Endothelial cell of hepatic sinusoid (primary cell): ENCODE measurements around the gene ZBTB4.

ENCODE experiments used
- in situ Hi-C: cut with HindIII; loops from 2 replicates; pipeline ENCODE4 v1.10.0; 2017; ENCODE audit warnings: low sequenced_read_pairs

ZBTB4 gene, protein sequence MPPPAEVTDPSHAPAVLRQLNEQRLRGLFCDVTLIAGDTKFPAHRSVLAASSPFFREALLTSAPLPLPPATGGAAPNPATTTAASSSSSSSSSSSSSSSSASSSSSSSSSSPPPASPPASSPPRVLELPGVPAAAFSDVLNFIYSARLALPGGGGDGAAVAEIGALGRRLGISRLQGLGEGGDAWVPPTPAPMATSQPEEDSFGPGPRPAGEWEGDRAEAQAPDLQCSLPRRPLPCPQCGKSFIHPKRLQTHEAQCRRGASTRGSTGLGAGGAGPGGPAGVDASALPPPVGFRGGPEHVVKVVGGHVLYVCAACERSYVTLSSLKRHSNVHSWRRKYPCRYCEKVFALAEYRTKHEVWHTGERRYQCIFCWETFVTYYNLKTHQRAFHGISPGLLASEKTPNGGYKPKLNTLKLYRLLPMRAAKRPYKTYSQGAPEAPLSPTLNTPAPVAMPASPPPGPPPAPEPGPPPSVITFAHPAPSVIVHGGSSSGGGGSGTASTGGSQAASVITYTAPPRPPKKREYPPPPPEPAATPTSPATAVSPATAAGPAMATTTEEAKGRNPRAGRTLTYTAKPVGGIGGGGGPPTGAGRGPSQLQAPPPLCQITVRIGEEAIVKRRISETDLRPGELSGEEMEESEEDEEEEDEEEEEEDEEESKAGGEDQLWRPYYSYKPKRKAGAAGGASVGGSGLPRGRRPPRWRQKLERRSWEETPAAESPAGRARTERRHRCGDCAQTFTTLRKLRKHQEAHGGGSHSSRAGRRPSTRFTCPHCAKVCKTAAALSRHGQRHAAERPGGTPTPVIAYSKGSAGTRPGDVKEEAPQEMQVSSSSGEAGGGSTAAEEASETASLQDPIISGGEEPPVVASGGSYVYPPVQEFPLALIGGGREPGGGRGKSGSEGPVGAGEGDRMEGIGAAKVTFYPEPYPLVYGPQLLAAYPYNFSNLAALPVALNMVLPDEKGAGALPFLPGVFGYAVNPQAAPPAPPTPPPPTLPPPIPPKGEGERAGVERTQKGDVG

DNA sequence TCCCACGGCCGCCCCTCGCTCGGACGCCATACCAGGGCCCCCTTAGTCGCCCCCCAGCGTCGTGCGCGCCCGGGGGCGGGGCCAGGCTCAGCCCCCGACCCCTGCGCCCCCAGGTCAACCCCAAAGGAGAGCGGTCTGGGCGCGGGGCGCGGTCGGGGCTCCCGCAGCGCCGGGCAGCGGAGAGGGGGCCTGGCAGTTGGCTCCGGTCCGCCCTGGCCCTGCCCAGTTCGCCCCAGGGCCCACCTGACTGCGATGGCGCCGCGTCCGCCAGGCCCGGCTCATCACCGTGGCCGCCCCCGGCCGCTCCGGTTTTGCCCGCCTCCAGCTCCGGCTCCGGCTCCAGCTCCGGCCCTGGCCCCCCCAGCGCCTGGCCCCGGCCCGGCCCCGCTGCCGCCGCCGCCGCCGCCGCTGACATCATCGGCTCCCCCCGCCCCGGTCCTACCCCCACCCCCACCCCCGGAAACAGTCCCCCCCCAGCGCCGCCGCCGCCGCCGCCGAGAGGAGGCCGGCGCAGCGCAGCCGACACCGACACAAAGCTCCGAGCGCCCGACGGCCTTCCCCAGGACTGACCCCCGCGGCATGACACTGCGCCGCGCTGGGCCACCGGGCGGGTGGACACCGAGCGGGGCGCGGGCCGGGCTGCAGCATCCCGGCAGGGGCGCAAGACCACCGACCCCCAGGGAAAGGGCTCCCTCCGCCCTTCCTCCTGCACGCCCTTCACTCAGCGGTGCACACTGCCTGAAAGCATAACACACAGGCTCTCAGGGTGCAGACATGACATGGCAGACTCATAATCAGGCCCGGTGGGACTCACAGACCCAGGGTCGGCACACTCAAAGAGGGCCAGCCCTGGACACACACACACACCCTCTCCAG is at the start of gene ZBTB4:
ZBTB4 (minus strand) TSS at position 419 of the 876 bp plus-strand sequence. CDS start 12,830 bp downstream, outside the sequence.
- in situ Hi-C loops, result loop anchor here (5.0 kb wide), 2 partner anchors 47 to 92 kb away; no protein-coding TSS in a partner anchor

DNA sequence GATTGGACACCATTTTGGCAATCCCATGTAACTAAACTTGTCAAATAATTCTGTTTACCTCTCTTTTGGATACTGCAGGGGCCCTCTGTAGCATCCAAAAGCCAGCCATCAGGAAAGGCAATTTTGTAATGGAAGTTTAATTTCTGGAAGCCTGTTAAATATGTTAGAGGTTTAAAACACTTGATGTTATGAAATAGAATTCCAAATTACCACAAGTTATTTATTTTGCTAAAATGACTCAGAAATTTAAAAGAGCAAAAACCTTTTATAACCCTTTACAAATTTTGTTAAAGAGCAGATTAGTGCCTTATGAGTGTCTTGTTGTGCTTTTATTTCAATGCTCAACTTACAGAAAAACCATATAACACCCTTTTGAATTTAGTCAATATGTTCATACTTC is 49.4 kb upstream of the ZBTB4 start:
- in situ Hi-C loops, result no loop called here

DNA sequence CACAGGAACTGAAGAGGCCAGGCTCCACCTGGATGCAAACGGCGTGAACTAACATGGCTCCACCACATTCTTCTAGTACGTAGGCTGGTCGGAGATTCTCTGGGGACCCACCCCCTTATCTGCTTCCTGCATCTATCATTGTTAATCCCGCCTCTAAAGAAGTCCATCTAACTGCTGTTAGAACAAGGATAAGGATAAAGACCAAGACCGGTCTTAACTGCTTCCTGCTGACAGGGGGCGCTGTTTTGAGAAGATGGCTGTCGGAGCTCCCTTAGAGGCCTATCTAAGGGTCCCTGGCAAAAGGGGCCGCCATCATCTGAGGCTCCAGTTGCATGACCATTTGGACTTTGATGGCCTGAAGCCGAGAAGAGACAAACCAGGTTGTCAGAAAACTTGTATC is 43.6 kb upstream of the ZBTB4 start:
- in situ Hi-C loops, result no loop called here

DNA sequence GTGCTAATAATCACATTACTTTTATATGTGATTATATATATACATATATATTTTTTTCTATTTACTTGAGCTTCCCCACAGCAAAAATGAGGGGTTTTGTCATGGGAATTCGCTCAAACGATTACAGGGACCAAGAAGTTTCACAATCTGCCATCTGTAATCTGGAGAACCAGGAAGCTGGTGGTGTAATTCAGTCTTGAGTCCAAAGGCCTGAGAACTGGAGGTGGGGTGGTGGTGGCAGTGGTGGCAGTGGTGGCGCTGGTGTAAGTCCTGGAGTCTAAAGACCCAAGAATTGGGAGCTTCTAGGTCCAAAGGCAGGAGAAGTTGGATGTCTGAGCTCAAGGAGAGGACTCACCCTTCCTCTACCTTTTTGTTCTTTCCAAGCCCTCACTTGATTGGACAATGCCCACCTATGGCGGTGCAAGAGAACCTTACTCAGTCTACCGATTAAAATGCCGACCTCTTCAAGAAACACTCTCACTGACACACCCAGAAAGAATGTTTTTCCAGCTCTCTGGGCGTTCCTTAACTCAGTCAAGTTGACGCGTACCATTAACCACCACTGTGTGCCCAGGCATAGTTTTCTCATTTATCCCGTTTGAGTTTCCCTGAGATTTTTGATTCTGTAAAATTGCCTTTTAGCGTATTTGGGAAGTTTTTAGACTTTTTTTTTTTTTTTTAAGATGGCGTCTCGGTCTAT is 36.6 kb upstream of the ZBTB4 start:
- in situ Hi-C loops, result no loop called here

DNA sequence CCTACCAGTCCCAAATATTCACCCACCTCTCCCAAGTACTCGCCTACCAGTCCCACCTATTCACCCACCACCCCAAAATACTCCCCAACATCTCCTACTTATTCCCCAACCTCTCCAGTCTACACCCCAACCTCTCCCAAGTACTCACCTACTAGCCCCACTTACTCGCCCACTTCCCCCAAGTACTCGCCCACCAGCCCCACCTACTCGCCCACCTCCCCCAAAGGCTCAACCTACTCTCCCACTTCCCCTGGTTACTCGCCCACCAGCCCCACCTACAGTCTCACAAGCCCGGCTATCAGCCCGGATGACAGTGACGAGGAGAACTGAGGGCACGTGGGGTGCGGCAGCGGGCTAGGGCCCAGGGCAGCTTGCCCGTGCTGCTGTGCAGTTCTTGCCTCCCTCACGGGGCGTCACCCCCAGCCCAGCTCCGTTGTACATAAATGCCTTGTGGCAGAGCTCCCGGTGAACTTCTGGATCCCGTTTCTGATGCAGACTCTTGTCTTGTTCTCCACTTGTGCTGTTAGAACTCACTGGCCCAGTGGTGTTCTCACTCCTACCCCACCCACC is 34.5 kb upstream of the ZBTB4 start:
- in situ Hi-C loops, result no loop called here

DNA sequence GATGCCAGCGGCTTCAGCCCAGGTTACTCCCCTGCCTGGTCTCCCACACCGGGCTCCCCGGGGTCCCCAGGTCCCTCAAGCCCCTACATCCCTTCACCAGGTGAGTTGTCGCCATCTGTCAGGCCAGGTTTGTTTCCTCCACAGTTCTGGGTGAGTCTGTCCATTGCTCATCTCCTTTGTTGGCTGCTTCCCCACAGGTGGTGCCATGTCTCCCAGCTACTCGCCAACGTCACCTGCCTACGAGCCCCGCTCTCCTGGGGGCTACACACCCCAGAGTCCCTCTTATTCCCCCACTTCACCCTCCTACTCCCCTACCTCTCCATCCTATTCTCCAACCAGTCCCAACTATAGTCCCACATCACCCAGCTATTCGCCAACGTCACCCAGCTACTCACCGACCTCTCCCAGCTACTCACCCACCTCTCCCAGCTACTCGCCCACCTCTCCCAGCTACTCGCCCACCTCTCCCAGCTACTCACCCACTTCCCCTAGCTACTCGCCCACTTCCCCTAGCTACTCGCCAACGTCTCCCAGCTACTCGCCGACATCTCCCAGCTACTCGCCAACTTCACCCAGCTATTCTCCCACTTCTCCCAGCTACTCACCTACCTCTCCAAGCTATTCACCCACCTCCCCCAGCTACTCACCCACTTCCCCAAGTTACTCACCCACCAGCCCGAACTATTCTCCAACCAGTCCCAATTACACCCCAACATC is 33.6 kb upstream of the ZBTB4 start:
- in situ Hi-C loops, result no loop called here

DNA sequence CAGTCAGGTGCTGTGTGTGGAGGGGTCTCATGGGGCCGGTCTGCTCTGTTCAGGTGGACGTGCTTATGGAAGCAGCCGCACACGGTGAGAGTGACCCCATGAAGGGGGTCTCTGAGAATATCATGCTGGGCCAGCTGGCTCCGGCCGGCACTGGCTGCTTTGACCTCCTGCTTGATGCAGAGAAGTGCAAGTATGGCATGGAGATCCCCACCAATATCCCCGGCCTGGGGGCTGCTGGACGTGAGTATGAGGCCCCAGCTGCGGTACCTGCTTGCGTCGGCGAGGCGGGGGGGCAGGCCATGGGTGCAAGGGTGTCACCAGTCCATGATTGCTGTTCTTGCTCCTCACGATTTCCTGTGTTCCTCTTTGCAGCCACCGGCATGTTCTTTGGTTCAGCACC is 32.7 kb upstream of the ZBTB4 start:
- in situ Hi-C loops, result no loop called here

DNA sequence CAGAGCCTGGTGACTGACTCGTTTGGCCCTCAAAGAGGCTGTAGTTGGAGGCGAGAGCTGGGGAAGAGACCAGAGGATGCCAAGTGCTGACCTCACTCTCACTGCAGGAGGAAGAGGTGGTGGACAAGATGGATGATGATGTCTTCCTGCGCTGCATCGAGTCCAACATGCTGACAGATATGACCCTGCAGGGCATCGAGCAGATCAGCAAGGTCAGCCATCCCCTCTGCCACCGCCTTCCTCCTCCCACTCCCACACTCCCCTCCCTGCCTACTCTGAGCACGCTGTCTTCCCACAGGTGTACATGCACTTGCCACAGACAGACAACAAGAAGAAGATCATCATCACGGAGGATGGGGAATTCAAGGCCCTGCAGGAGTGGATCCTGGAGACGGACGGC is 31.7 kb upstream of the ZBTB4 start:
- in situ Hi-C loops, result no loop called here

DNA sequence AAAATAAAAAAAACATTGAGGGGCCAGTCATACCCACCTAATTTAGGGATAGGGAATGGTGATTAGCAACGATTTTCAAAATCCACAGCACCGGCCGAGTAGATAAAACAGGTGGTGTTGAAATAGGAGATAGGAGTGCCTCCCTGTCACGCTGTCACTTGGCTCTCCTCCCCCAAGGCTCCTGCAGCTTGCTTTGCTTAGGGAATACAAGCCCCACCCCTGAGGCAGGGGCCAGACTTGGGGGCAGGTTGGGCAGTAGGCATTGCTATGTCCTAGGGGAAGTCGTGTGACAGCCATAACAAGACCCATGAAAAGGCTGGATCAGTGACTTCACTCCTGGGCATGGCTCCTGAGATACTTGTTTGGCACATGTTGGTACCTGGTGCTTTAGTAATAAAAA is 30.5 kb upstream of the ZBTB4 start:
- in situ Hi-C loops, result no loop called here

DNA sequence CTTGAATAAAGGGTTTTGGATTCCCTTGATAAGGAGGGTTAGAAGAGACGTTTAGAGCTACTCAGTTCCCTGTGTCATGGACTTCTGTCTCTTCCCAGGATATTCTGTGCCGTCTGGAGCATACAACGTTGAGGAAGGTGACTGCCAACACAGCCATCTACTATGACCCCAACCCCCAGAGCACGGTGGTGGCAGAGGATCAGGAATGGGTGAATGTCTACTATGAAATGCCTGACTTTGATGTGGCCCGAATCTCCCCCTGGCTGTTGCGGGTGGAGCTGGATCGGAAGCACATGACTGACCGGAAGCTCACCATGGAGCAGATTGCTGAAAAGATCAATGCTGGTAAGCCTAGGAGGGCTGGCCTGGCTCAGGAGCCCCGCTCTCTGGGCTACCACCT is 29.4 kb upstream of the ZBTB4 start:
- in situ Hi-C loops, result no loop called here

DNA sequence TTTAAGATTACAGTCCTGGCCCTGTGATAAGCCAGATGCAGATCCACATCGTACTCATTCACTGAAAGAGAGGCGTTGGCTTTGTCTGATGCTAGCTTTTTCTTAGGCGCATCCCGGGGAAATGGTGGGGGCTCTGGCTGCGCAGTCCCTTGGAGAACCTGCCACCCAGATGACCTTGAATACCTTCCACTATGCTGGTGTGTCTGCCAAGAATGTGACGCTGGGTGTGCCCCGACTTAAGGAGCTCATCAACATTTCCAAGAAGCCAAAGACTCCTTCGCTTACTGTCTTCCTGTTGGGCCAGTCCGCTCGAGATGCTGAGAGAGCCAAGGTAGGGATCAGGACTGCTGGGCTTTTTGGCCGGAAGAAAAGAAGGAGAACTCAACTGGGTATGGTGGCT is 28.7 kb upstream of the ZBTB4 start:
- in situ Hi-C loops, result no loop called here

DNA sequence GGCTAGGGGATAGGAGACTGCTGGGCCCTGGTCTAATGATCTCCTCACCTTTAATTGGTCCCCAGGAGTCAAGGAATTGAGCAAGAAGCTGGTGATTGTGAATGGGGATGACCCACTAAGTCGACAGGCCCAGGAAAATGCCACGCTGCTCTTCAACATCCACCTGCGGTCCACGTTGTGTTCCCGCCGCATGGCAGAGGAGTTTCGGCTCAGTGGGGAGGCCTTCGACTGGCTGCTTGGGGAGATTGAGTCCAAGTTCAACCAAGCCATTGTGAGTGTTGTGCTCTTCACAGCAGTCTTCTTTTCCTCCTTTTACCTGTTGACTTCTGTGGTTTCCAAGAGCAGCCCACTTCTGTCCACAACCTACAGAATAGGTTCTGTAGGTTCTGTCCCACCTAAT is 24.1 kb upstream of the ZBTB4 start:
- in situ Hi-C loops, result no loop called here

DNA sequence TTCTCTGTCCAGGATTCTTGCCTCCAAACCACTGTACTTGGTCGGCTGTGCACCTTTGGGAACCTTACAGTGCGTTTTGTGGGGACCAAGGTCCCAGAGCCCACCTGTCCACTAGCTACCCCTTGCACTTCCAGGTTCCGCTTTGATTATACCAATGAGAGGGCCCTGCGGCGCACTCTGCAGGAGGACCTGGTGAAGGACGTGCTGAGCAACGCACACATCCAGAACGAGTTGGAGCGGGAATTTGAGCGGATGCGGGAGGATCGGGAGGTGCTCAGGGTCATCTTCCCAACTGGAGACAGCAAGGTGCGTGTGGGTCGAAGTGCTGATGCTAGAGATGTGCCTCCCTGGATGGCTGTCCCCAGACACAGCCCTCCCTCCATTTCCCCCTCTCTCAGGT is 23.6 kb upstream of the ZBTB4 start:
- in situ Hi-C loops, result no loop called here

DNA sequence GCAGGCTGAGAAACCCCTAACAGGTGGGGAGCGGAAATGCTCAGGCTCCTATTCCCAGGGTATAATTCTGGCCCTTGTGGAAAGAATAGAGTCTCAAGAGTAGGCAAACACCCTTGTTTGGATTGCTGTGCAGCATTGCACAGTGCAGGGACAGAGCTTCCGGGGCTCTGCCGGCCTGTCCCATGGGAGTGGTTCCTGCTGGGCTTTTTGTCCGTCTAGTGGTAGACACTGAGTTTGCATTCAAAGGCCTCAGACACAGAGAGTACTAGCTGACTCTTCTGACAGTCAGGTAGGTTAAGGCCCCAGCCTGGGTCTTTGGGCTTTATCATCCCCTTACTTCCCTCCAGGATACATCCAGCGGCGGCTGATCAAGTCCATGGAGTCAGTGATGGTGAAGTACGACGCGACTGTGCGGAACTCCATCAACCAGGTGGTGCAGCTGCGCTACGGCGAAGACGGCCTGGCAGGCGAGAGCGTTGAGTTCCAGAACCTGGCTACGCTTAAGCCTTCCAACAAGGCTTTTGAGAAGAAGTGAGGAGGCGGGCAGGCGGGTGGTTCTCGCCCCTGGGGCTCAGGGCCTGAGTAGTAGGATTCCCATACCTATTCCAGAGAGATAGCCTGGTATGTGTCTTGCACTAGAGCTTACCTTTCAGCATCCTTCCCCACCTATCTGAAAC is 22.9 kb upstream of the ZBTB4 start:
- in situ Hi-C loops, result no loop called here

DNA sequence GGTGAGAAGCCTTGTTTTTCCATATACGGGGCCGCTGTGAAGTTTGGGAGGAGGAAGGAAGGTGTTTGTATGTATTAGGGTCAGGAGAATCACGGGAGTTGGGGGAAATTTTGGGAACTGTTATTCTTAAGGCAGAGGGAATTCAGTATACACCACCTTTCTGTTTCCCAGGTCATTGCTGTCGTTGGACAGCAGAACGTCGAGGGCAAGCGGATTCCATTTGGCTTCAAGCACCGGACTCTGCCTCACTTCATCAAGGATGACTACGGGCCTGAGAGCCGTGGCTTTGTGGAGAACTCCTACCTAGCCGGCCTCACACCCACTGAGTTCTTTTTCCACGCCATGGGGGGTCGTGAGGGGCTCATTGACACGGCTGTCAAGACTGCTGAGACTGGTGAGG is 22.3 kb upstream of the ZBTB4 start:
- in situ Hi-C loops, result no loop called here

DNA sequence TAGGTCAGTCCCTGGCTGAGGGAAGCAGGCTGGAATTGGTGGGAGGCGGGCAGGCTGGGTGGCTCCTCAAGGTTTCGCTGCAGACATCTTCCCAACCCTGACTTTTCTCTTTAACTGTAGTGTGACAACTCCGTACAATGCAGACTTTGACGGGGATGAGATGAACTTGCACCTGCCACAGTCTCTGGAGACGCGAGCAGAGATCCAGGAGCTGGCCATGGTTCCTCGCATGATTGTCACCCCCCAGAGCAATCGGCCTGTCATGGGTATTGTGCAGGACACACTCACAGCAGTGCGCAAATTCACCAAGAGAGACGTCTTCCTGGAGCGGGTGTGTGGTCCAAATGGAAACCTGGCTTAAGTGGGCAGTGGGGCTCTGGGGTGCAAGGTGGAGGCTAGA is 19.7 kb upstream of the ZBTB4 start:
- in situ Hi-C loops, result no loop called here

DNA sequence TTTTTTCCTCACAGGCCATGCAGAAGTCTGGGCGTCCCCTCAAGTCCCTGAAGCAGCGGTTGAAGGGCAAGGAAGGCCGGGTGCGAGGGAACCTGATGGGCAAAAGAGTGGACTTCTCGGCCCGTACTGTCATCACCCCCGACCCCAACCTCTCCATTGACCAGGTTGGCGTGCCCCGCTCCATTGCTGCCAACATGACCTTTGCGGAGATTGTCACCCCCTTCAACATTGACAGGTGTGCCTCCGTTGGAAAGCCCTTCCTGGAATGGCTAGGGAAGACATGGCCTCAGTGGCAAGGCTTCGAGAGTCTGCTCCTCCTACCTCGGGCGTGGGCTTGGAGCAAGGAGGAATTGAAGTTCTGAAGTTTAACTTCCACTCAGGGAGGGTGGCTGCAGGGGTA is 18.2 kb upstream of the ZBTB4 start:
- in situ Hi-C loops, result no loop called here

DNA sequence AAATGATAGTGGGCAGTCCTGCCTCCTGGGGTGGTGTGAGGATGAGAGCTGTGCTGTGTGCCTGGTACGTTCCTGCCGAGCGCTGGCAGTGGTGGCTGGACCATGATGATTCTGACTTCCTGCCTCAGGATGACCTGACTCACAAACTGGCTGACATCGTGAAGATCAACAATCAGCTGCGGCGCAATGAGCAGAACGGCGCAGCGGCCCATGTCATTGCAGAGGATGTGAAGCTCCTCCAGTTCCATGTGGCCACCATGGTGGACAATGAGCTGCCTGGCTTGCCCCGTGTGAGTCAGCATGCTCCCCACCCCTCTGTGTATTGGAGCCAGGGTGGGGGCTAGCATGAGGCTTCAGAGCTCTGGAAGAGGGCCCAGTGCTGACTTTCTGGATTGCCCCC is 17.8 kb upstream of the ZBTB4 start:
- in situ Hi-C loops, result no loop called here
